Fibroblast of lung (primary cell): ENCODE results near the gene IFITM5. TPM values are rescaled to one million over a fixed set of nuclear protein-coding genes. Genes with fewer than 3 reads are reported as not detected.
A peak's percentile ranks its signal among the peaks of the same experiment; 100 is the strongest.
"Not testable (repeated sequence)": the region's sequence is repeated elsewhere in the genome, so short reads cannot be mapped to it uniquely, and the experiment has no call there.

Experiments
- DNase-seq, 2 donors: peaks; one replicate each; pipeline versions ENCODE4 v3.0.0 to v3.0.0-alpha.2; 2010; ENCODE audit warnings: low read depth in 2 of 2
- H2AFZ ChIP-seq: 2 replicates; pipeline ENCODE4 v1.5.1; 2012; ENCODE audit warnings: low read length, control low read depth, inconsistent platforms
- H3K27ac ChIP-seq: 2 replicates; pipeline ENCODE4 v1.5.1; 2011; ENCODE audit warnings: low read length, control low read depth; ENCODE audit not compliant: insufficient read depth
- H3K27me3 ChIP-seq: 2 replicates; pipeline ENCODE4 v1.5.1; 2011; ENCODE audit warnings: mild to moderate bottlenecking, low read length; ENCODE audit not compliant: control insufficient read depth, insufficient read depth
- H3K36me3 ChIP-seq: 2 replicates; pipeline ENCODE4 v1.5.1; 2011; ENCODE audit warnings: low read length; ENCODE audit not compliant: control insufficient read depth, insufficient read depth
- H3K4me1 ChIP-seq: 2 replicates; pipeline ENCODE4 v1.5.1; 2011; ENCODE audit warnings: low read length; ENCODE audit not compliant: control insufficient read depth, insufficient read depth; ENCODE audit errors: extremely low read depth
- H3K4me2 ChIP-seq: 2 replicates; pipeline ENCODE4 v1.5.1; 2011; ENCODE audit warnings: low read length, control low read depth; ENCODE audit not compliant: insufficient read depth; ENCODE audit errors: extremely low read depth
- H3K4me3 ChIP-seq, 4 experiments: fragments of 200-600 bp in 1 of 4; sonication (generic) in 1 of 4; replicated peaks in 1 of 4; 2 replicates each; pipeline ENCODE4 v1.5.1; 2011 to 2016; ENCODE audit warnings: low read length in 4 of 4, low read depth in 3 of 4, mild to moderate bottlenecking in 3 of 4, control low read depth in 2 of 4, inconsistent platforms in 1 of 4, mixed read lengths in 1 of 4; ENCODE audit not compliant: insufficient read depth in 1 of 4; ENCODE audit errors: control extremely low read depth in 1 of 4
- H3K79me2 ChIP-seq: 2 replicates; pipeline ENCODE4 v1.5.1; 2012; ENCODE audit warnings: mild to moderate bottlenecking, low read length, inconsistent platforms; ENCODE audit not compliant: control insufficient read depth, insufficient read depth
- H3K9ac ChIP-seq: 2 replicates; pipeline ENCODE4 v1.5.1; 2011; ENCODE audit warnings: mild to moderate bottlenecking, low read length, control low read depth; ENCODE audit not compliant: insufficient read depth
- H3K9me3 ChIP-seq: 2 replicates; pipeline ENCODE4 v1.5.1; 2012; ENCODE audit warnings: low read depth, low read length; ENCODE audit not compliant: control insufficient read depth, insufficient read depth
- H4K20me1 ChIP-seq: 2 replicates; pipeline ENCODE4 v1.5.1; 2011; ENCODE audit warnings: low read length; ENCODE audit not compliant: control insufficient read depth, insufficient read depth; ENCODE audit errors: extremely low read depth
- EZH2 ChIP-seq: IDR thresholded peaks from 2 replicates; pipeline ENCODE4 v1.5.1; 2012; ENCODE audit warnings: low read length, control low read depth, mild to moderate bottlenecking; ENCODE audit errors: missing control alignments
- polyA plus RNA-seq, 2 donors: library from polyadenylated mRNA; depleted of rRNA in 1 of 2; stranded (reverse) in 1 of 2; unstranded in 1 of 2; fragments of >200 nt; gene quantifications; 2 replicates each; pipeline ENCODE4 v1.2.1, GENCODE V29; 2011 to 2012; ENCODE audit warnings: missing spikeins in 1 of 2
- total RNA-seq: library from RNA; depleted of rRNA; stranded (reverse); fragments of >200 nt; gene quantifications from 2 replicates; pipeline ENCODE4 v1.2.1, GENCODE V29; 2014
- TF ChIP-seq, protein P1 (sequence below), 2 donors: IDR thresholded peaks in 1 of 2; conservative IDR thresholded peaks in 1 of 2; 1 replicate in 1 of 2; 2 replicates in 1 of 2; pipeline ENCODE4 v1.5.1; 2011 to 2012; ENCODE audit warnings: low read length in 2 of 2, control low read depth in 1 of 2, inconsistent platforms in 1 of 2, low read depth in 1 of 2, mild to moderate bottlenecking in 1 of 2

The IFITM5 gene
- total and polyA plus RNA-seq, 2 donors (not counting 1 experiment from before 2014, with no cell fraction given): 0.50 TPM; not detected in 1

DNA sequence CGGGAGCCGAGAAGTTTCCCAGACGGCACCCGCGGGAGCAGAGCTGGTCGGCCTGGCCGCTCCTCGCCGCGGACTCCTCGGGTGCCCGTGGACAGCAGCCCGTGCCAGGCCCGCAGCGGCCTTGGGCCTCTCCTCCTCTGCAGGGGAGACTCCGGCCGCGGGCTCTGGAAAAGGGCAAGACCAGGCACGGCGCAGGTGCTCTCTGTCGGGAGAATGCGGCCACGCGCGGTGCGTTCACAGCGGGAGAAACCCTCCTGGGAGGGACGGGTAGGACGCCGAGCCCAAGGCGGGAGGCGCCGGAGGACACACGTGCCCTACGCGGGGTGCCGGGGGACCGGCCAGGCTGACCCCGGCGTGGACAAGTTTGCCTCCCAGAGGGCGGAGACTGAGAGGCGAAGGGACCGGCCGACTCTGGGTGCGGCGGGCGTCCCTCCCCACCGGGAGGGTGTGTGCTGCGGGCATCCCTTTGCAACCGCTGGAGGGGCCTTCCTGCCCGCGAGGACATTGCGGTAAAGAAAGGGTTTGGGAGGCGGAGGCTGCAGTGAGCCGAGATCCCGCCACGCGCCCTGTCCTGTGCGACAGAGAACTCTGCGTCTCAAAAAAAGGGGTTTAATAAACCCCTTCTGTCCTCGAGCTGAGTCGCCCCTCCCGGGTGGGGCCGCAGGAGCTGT is 16.8 kb upstream of the IFITM5 start:
- Histone ChIP-seq H3K4me2 (no peak overlapping the region), H2AFZ (no peak overlapping the region), H3K36me3 (peaks cover 1% of the 10 kb centered on the region), H3K27me3 (no peaks in the 10 kb centered on the region), H3K4me3 (peak overlapping the region in 1 of 4 experiments; percentile 7), H3K27ac (no peak overlapping the region), H3K79me2 (peaks cover 12% of the 10 kb centered on the region), H3K9ac (no peak overlapping the region), H3K9me3 (no peaks in the 10 kb centered on the region), H3K4me1 (peaks cover 10% of the 10 kb centered on the region), H4K20me1 (no peaks in the 10 kb centered on the region)
- TF ChIP-seq, protein P1, sequence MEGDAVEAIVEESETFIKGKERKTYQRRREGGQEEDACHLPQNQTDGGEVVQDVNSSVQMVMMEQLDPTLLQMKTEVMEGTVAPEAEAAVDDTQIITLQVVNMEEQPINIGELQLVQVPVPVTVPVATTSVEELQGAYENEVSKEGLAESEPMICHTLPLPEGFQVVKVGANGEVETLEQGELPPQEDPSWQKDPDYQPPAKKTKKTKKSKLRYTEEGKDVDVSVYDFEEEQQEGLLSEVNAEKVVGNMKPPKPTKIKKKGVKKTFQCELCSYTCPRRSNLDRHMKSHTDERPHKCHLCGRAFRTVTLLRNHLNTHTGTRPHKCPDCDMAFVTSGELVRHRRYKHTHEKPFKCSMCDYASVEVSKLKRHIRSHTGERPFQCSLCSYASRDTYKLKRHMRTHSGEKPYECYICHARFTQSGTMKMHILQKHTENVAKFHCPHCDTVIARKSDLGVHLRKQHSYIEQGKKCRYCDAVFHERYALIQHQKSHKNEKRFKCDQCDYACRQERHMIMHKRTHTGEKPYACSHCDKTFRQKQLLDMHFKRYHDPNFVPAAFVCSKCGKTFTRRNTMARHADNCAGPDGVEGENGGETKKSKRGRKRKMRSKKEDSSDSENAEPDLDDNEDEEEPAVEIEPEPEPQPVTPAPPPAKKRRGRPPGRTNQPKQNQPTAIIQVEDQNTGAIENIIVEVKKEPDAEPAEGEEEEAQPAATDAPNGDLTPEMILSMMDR (conservative IDR thresholded peaks at IDR 0.05 in 1 of 2, IDR thresholded peaks at IDR 0.05 in 1 of 2; ENCODE audit: low read depth in 1 of 2, low read length in 2 of 2): no peak
- TF ChIP-seq EZH2: no peak
- no peak for DNase-seq

DNA sequence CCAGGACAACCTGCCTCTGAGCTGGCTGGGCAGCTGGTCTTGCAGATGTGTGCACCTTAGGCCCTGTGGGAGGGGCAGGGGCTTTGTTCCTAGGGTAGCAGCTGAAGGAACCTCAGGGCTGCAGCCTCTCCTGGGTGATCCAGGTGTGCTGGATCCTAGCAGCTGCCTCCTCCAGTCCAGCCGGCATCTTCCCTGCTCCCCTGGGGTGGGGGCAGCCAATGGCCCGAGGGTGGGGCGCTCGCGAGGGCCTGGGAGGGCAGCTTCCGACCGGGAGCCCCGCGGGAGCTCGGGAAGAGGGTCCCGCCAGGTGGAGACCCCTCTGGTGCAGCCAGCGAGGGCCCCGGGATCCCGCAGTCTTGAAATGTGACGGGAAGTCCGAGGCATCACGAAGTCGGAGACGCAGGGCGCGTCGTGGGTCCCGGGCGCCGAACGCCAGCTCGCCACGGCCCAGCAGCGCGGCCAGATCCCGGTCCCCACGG is 16.2 kb upstream of the IFITM5 start:
- Histone ChIP-seq H3K4me3 (peak overlapping the region in 2 of 4 experiments; percentile 41 to 64), H3K4me1 (peaks cover 10% of the 10 kb centered on the region), H3K9ac (no peak overlapping the region), H2AFZ (no peak overlapping the region), H3K9me3 (no peaks in the 10 kb centered on the region), H3K79me2 (peaks cover 12% of the 10 kb centered on the region), H3K27me3 (no peaks in the 10 kb centered on the region), H3K4me2 (no peak overlapping the region), H3K36me3 (peaks cover 1% of the 10 kb centered on the region), H4K20me1 (no peaks in the 10 kb centered on the region), H3K27ac (no peak overlapping the region)
- DNase-seq: no peak
- no peak for TF ChIP-seq EZH2
- TF ChIP-seq, protein P1 (conservative IDR thresholded peaks at IDR 0.05 in 1 of 2, IDR thresholded peaks at IDR 0.05 in 1 of 2; ENCODE audit: low read depth in 1 of 2, low read length in 2 of 2): no peak

DNA sequence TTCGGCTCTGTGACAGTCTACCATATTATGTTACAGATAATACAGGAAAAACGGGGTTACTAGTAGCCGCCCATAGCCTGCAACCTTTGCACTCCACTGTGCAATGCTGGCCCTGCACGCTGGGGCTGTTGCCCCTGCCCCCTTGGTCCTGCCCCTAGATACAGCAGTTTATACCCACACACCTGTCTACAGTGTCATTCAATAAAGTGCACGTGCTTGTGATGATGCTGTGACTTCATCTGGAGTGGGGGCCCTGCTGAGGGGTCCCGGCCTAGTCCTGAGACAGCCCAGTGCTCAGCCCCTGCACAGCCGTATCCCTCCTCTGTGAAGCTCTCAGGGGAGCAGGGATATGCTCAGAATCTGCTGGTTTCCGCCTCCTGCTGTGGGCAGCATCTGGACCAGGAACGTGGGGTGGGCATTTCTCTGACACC is 15.7 kb upstream of the IFITM5 start:
- no peak overlapping the region for H3K9ac ChIP-seq
- H2AFZ ChIP-seq: no peak overlapping the region
- H3K36me3 ChIP-seq: peaks cover 1% of the 10 kb centered on the region
- H3K4me1 ChIP-seq: peaks cover 10% of the 10 kb centered on the region
- H3K4me2 ChIP-seq: peak overlapping the region; percentile 48
- H3K4me3 ChIP-seq: peak overlapping the region in 2 of 4 experiments; percentile 41 to 64
- H3K27ac ChIP-seq: no peak overlapping the region
- H3K79me2 ChIP-seq: peaks cover 7% of the 10 kb centered on the region
- H4K20me1 ChIP-seq: no peaks in the 10 kb centered on the region
- no peaks in the 10 kb centered on the region for H3K9me3 ChIP-seq
- no peak for TF ChIP-seq EZH2
- TF ChIP-seq, protein P1 (conservative IDR thresholded peaks at IDR 0.05 in 1 of 2, IDR thresholded peaks at IDR 0.05 in 1 of 2; ENCODE audit: low read depth in 1 of 2, low read length in 2 of 2): no peak
- H3K27me3 ChIP-seq: no peaks in the 10 kb centered on the region
- DNase-seq: no peak

DNA sequence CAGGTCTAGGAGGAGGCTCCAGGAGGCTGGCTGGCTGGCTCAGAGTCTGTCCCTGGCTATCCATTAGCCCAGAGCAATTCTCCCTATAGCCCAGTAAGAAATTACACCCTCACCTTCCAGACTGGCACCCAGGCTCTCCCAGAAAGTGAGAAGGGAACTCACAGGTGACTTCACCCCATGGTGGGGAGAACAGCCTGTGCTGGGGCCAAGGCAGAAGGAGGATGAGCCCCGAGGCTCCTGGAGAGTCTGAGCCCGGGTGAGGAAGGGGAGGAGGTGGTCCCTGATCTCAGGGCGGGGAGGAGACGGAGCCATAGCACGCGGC is 15.2 kb upstream of the IFITM5 start:
- Histone ChIP-seq H3K4me1 (peaks cover 10% of the 10 kb centered on the region), H3K4me3 (peak overlapping the region in 2 of 4 experiments; percentile 64 to 79), H3K4me2 (peak overlapping the region; percentile 92)
- not testable (repeated sequence) for H3K9me3 ChIP-seq, H2AFZ ChIP-seq, H3K36me3 ChIP-seq, H3K27me3 ChIP-seq, H3K27ac ChIP-seq, H3K9ac ChIP-seq, H4K20me1 ChIP-seq, DNase-seq, H3K79me2 ChIP-seq
